A549 treated with CpdA at 1 μM for 4 hours (cell line): ENCODE measurements around the gene SLC12A2. TPM values are rescaled to one million over a fixed set of nuclear protein-coding genes. Genes with fewer than 3 reads are reported as not detected.

Source experiments
- total RNA-seq: library from RNA; stranded (reverse); fragments of 200-300 nt; extraction: Qiagen RNA extraction; gene quantifications from 5 replicates; pipeline ENCODE4 v1.2.3, GENCODE V29; 2022; ENCODE audit warnings: low read depth

Gene SLC12A2
- total RNA-seq = 11.3 to 15.7 TPM (median 12.3 TPM) in 5 replicates

GRCh38 chr5:128083033-128083810 lies at the start of gene SLC12A2:
Gene SLC12A2 (plus strand): TSS chr5:128083766. CDS start chr5:128083955, 189 bp downstream.

